Caki2 (cell line): Measurements from ENCODE around the gene PITX2. TPM values are rescaled to one million over a fixed set of nuclear protein-coding genes. Genes with fewer than 3 reads are reported as not detected.

Source experiments
- DNase-seq: peaks from one replicate; pipeline ENCODE4 v3.0.0-alpha.2; 2015; ENCODE audit warnings: low read depth
- in situ Hi-C: cut with HindIII; loops from 2 replicates; pipeline ENCODE4 v1.10.0; 2016; ENCODE audit warnings: low sequenced_read_pairs, low pct_unique_long_range_greater_than_20kb, mixed read lengths
- total RNA-seq: library from RNA; depleted of rRNA; stranded (reverse); fragments of >200 nt; shearing (Covaris generic); gene quantifications from 2 replicates; pipeline ENCODE4 v1.2.3, GENCODE V29; 2014; ENCODE audit warnings: low replicate concordance

PITX2 gene
- total RNA-seq, 1 experiment from 2014 or later: not detected

DNA sequence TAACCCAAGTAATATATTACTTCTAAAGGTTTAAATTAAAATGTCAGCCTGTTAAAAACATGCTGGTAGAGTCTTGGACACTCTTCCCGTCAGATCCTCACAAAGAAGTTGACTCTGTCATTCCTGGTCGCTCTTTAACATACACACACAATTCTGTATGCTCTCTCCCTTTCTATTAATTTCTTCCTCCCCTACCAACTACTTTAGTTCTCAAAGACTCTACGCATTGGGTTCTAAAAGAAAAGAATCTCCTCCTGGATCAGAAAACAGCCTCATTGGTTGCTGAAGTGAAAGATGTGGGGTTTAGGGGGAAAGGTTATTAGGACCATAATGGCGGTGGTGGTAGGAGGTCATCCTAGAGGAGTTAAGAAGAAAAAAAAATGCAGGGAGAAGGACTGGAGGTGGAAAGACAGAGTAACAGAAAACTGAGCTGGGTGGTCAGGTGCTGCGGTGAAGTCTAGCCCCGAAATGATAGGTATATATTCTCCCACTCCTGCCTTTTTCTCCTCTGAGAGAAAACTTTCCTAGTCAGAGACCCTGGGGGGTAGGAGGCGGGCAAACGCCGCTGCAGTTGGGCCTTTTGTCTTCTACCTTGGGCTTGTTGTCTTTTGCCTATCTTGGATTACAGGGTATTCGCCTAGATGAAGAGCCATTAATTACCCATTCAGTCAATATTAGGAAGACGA, 5.2 kb upstream of the PITX2 start:
- DNase-seq: no peak
- in situ Hi-C loops: no loop called here

DNA sequence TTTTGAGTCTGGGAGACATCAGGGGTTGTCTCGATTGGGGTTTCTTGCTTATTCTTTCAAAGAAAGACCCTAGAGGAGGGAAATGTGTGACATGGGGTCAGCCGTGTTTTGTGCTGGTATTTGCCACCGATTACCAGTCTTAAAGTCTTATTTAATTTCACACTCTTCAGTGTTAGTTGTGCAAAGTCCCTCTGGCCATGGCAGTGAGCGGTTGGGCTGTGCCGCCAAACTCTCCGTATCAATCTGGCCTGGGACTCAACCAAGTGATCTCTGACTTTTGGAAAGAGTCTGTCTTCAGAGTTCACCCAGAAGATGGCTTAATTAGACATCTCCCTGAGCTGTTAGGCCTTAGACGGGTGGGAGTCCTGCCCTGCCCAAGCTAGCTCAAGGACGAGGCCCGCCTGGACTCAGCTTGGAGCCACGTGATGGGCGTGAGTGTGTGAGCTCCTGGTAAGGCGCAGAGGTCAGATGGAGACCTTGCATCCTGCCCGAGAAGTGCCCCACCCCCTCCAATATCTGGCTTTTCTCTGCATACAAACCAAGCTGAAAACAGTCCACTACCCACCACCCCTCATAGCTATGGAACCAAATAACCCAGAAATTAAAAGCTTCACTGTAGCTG, 3.8 kb upstream of the PITX2 start:
- DNase-seq: no peak
- in situ Hi-C loops: no loop called here

DNA sequence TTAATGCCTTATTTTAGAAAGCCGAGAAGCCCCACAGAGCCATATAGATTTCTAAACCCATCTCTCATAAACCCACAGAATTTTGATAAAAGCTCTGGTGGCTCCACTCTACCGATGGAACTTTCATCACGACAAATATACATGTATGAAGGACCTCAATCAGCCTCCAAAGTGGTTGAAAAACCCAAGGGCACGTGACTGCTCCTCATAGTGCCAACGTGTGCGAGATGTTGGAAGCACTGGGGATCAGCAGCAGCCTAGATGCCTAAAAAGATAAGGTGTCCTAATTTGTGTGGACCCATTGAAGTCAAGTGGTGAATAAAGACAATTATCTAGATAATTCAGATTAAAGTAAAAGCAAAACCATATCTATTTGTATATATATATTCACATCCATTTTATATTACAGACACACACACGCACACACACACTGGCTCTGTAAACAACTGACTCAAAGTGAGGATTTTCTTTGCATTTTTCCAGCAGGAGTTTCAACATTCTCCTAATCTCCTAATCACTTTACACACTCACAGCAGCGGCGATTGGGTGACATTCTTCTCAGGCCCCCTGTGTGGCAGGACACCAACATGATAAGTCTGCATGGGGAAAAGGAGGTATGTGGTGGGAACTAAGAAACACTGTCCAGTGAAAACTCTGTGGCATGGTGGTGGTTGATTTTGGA, 2.8 kb upstream of the PITX2 start:
- DNase-seq: no peak
- in situ Hi-C loops: no loop called here

DNA sequence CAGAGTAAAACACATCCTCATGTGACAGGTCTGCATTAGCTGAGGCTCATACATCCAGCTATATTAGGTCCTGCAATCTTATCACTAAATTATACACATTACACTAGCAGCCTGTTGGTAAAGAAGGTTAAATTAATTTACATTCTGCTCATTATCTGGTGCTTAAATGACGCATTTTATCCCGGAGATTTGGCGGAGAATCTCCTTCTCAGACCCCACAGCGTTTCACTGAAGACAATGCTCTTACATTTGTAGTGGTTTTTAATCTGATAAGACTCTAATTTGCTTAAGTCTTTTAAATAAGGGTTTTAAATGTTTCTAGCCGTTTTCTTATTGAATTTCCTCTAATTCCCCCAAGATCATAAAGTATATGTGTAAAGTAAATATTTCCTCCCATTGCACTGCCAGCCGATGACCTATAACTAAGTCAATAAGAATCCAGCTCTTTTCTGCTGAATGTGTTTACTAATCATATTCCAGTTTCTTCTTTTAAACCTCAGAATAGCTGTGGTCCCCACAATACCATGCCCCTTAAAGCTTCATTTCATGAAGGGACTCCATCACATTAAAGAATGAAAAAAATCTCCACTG, 2.1 kb upstream of the PITX2 start:
- in situ Hi-C loops: no loop called here
- no peak for DNase-seq

DNA sequence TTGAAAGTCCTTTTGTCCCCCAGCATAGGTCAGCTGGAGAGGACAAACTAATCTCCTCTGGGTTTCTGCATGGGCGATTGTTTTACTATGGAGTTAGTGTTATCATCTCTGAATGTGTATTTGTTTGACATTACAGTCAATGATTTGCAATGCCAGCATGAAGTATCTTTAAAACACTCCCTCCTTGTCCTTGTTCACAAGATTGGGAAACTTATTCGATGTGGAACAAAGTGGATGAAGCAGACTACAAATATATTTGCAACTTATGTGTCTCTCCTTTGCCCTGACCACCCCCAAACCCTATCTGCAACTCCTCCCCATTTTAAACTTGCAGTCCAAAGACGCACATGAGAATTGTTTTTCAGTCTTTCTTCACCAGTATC, 1.5 kb upstream of the PITX2 start:
- DNase-seq: no peak
- in situ Hi-C loops: no loop called here

DNA sequence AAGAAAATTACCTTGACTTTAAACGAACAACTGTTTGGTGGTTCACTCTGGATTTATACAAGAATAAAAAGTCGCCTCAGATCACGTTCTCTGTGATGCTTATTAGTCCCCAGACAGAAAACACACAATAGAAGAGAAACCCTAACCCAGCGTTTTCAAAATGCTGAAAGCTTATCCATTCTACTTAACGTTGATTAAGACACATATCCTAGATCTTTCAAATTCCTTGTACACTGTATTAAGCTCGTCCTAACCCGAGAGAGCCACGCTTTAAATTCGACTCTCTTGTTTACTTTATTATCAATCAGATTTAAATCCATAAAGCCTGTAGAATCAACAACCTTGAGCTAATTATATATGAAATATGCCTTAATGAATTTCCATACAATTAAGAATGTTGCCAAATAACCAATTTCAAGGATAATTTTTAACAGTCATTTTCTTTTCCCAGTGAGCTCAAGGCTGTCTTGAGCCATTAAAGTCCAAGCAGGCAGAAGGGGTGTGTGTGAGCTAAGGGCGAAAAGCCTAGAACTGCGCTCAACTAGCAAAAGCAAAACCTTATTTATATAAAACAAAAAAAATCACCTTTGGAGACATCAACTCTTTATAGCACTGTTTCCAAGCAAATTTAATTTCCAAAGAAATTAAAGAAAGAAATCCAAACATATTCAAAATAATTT, 981 bp upstream of the PITX2 start:
- in situ Hi-C loops: no loop called here
- DNase-seq: no peak

DNA sequence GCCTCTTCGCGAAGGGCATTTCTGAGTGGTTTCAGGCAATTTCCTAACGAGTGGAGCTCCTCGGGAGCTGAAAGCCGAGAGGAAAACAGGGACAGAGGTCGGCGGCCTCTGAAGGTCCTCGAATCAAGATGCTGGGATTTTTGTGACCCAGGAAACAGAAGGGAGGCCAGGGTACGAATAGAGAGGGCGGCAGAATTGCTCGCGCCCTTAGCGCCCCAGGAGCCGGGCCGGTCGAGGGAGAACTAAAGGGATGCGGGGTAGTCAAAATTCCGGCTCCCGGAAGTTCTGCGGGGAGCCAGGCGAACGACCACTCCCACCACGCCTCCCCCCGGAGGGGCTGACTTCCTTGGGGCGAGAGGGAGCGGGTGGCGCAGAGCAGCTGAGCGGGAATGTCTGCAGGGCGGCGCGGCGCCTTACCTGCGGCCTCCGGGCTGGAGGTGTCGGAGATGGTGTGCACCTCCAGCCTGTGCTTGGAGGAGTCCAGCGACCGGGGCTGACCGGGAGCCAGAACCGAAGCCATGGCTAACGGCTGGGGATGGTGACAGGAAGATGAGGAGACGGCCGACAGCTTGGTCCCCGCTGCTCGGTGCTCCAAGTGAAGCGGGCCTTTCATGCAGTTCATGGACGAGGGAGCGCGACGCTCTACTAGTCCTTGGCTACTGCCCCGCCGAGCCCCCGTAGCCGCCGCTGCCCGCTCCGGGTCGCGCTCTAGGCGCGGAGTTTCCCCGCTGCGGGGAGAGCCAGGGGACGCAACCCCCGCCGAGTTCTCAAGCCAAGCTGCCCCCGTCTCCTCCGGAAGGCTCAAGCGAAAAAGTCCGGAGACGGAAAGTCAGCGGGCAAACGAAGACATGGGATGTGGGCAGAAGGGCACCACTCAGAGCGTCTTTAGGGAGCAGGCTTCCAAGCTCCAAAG, 782 bp downstream of the PITX2 start:
- in situ Hi-C loops: no loop called here
- DNase-seq: no peak

DNA sequence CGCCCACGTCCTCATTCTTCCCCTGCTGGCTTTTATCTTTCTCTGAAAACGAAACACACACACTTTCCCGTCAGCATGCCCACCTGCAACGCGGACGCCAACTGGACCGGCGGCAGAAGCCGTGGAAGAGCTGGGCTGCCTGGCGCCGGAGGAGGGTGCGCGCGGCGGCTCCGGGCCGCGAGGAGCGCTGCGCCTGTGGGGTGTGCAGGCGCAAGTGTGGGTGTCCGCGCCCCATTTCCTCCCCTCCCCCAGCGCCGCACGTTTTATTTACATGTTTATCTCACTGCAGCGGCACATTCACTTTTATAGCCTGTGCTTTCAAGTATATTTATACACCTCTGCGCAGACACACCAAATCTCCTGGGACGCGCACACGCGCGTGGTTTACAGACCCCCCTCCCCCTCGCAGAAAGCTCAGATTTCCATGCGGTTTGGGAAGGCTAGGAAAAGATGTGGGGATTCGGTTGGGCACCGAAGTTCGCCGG, 1.5 kb downstream of the PITX2 start:
- in situ Hi-C loops: no loop called here
- DNase-seq: no peak

DNA sequence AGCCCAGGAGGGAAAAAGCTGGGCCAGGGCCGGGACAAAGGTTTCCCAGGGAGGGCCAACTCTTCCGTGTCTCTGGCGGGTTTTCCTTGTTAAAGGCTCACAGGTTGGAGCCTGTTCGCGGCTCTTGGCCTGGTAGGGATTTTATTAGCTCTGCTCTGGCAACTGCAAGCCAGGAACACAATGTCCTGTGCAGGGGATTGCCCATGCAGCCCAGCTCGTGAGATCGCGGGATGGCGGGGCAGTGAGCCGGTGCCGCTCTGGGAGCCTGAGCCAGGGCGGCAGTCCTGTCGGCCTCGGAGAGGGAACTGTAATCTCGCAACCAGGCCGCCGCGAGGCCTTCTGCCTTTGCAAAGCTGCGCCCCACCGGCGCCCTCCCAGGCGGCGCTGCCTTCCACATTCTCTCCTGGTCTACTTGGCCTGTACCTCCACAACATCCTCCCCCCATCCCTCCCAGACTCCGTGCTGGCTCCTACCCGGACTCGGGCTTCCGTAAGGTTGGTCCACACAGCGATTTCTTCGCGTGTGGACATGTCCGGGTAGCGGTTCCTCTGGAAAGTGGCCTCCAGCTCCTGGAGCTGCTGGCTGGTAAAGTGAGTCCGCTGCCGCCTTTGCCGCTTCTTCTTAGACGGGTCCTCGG, 2.1 kb downstream of the PITX2 start:
- DNase-seq: no peak
- in situ Hi-C loops: no loop called here

DNA sequence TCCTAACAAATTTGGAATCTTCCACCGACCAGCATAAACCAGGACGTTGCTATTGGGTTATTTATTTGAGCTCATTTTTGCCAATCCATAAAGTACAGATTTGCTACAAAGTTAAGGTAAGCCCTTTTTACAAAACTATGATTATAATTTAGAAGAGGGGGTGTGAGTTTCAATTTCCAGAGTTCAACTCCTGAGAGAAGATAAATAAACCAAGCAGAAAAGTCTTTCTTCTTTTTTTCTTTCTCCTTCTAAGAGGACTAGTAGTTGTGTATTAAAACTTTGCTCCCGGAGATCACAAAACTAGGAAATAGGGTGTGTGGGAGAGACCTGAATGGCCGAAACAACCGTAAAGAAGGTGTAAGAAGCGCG, 2.6 kb downstream of the PITX2 start:
- DNase-seq: no peak
- in situ Hi-C loops: no loop called here

DNA sequence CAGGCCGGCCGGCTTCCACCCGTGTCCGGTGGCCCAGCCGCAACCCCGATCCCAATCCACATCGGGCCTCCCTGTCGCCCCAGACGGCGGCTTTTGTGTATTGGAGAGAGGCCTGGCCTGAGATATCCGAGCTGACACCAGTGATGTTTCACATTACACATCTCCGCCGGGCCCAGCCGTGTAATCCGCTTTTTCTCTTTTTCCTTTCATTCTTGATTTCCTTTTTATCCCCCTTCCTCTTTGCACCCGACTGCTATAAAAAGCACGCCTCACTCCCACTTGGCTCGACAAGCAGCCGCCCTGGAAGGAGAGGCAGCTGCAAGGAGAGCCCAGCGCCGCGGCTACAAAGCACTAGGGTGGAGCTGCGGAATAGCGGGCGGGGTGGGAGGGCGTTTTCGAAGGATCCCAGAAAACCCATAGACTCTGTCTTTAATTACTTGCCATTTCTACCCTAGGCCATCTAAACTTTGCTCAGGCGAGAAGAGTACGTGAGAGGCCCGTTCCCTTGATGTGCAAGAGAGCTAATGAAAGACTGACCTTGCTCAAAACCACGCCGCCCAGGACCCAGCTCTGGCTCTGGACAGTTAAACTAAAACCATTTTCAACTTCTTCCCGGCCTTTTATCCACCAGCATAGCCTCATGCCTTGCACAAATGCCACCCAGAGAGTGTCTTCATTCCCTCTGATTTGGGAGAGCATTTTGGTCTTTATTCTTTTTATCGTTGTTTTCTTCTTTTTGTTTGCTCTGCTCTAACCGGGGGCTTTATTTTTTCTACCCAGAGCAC, 3.2 kb downstream of the PITX2 start:
- in situ Hi-C loops: no loop called here
- no peak for DNase-seq

DNA sequence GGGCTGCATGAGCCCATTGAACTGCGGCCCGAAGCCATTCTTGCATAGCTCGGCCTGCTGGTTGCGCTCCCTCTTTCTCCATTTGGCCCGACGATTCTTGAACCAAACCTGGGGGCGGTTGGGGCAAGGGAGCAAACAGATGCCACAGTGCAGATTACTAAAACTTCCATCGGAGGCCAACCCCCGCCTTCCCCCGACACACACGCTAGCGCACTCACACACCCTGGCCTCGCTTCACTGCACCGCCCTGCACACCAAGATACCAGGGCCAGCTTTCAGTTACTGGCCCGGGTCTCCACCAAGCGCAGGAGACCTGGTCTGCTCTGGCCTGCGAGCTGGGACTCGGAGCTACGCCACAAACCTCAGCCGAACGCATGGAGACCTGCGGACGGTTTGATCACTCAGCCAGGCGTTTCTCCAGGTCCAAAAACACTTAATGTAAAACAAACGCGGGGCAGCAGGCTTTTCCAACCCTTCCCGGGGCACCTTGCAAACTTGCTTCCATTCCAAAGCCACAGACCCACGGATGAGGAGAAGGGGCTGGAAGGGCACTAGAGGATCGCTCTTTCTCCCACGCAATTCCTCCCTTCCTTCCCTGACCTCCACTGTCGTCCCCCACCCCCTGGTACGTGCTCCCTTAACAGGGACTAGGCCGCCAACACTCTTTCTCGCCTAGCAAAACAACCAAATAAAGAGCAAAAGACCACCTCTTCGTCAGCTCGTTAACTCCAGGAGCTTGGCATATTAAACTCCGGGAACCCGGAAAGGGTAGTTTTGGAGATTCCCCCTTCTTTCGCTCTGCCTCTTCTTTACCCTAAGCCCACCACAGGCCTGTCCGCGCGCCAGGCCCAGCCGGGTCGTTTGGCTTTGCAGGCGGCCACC, 4.1 kb downstream of the PITX2 start:
- in situ Hi-C loops: no loop called here
- no peak for DNase-seq

DNA sequence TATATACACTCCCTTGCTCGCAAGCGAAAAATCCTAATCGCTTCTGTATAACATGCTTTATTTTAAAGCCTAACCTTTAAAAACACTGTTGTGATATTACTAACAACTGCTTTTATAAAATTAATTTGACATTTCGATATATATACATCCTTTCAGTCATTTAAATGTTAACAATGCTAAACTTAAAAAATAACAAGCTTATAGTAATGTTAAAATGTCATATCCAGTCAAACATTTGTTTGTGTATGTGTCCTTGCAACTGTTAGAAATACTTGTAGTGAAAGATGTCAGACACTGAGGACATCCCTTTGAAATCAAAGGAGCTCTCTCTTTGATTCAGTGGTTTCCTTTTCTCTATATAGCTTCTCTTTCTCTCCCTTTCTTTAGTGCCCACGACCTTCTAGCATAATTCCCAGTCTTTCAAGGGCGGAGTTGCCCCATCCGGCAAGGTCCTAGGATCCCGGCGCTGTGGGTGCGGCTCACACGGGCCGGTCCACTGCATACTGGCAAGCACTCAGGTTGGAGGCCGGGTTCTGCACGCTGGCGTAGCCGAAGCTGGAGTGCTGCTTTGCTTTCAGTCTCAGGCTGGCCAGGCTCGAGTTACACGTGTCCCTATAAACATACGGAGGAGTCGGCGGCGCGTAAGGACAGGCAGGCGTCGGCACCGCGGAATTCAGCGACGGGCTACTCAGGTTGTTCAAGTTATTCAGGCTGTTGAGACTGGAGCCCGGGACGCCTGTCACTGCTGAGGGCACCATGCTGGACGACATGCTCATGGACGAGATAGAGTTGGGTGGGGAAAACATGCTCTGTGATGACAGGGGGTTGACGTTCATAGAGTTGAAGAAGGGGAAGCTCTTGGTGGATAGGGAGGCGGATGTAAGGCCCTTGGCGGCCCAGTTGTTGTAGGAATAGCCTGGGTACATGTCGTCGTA, 5.0 kb downstream of the PITX2 start:
- no peak for DNase-seq
- in situ Hi-C loops: no loop called here

DNA sequence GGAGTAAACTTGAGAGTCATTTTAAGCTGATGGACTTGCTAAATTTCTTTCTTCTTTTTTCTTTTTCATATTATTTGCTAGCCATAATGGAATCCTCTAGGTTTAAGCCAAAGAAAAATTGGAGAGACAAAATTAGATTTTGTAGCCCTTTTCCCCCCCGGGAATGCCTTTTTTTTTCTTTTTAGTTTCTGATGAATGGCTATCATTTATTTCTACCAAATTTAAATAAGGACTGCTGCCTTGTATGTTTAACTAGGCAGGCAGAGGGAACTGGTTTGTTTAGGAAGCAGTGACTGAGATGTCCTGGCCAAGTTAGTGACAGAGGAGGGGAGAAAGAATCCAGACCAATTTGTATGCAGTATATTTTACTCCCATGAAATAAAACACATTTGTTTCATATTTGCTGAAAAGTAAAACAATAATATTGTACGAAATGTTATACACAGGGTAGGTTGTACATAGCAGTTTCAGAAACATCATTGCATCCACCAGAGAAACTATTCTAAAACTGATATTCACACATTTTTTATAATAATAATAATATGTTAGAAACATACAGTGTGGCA, 5.7 kb downstream of the PITX2 start:
- in situ Hi-C loops: no loop called here
- no peak for DNase-seq
